HG03520 (cell line): ENCODE measurements around the gene HDAC8.

ENCODE experiments used
- ATAC-seq: cut with Tn5 transposase; IDR thresholded peaks from one replicate; pipeline ENCODE4 v1.9.1; 2021; ENCODE audit warnings: mild to moderate bottlenecking, moderate library complexity; ENCODE audit not compliant: unreplicated experiment

Gene HDAC8

GRCh38 chrX:72382202-72382595 lies 190.4 kb downstream of the HDAC8 start:
- ATAC-seq, result no peak

DNA sequence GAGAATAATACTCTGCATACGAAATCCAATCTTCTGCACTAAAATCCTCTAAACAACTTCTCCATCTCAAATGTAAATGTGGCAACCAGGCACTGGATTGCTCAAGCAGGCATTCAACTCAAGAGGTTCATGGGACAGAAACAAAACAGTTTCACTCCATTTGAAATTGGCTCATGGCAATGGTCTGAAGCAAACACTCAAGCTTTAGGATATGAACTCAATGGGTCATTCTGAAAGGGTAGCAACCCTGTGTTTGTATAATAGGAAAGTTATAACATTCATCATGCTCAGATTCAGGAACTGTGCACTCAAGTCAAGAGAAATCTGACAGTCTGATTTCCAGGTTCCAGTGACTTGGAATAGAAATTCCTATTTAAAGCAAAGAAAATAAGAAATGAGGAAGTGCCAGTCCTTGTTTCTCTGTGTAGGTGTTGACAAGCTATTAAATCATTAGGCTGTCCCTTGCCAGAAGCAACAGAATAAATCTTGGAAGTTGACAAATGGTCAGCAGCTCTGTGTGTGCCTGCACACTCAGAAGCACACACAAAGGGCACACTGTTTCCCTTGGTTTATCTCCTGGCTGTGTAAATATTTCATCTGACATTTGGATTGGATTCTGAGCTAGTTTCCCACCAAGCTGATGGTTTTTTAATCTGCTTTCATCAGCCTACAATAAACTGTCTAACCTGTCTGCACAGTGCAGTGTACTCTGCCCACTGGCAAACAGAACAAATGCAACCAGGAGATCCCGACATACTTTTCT lies 191.0 kb downstream of the HDAC8 start:
- no peak for ATAC-seq

DNA sequence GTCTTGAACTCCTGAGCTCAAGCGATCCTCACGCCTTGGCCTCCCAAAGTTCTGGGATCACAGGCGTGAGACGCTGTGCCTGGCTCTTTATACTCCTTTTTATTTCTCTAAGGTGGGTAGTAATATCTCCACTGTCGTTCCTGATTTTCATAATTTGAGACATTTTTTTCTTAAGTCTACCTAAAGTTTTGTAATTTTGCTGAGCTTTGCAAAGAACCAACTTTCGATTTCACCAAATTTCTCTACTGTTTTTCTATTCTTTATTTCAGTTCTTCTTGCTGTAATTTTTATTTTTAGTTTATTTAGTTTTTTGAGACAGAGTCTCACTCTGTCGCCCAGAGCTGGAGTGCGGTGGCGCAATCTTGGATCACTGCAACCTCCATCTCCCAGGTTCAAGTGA lies 196.5 kb downstream of the HDAC8 start:
- ATAC-seq, result no peak

DNA sequence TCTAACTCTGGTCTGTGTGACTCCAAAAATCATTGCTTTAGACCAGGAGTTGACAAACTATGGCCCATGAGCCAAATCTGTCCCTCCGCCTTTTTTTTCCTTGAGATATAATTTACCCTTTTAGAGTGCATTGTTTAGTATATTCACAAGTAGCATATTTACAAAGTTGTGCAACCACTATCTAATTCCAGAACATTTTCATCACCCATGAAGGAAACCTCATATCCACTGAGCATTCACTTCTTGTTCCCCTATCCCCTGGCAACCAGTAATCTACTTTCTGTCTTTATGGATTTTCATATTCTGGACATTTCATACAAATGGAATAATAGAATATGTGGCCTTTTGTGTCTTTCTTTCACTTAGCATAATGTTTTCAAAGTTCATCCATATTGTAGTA lies 199.5 kb downstream of the HDAC8 start:
- ATAC-seq, result no peak

DNA sequence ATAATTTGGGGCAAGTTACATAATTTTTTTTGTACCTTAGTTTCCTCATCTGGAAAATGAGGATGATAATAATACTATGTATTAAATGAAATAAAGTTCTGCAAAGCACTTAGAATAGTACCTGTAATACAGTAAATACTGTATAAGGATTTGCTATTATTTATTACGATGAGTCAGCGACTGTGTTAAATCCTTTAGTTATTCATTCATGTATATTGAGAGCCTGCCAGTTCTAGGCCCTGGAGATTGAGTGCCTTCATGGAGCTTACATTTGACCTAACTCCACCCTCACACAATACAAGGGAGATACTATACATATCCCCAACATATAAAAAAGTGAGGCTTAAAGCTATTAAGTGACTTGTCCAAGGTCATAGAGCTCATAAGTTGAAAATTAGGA lies 199.9 kb downstream of the HDAC8 start:
- no peak for ATAC-seq

- ATAC-seq, result peak; percentile 51
These were observed 201.2 kb downstream of the HDAC8 start for GRCh38 chrX:72371405-72371804.

DNA sequence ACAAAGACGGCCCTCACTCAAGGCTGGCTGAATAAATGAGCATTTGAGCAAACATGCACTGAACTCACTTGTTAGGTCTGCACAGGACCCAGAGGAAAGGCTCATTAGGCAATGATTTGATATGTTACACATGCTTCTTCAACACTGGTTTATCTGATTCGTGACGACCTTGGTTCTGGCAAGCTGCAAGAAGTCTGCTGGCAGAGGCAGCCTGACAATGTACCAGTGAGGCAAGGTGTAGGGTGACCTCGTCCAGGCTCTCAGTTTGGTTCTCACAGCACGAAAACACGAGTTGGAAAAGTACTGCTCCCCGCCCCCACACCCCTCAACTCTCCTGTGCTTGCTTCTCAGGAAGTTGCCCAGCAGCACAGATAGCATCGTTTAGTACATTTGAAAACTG lies 203.8 kb downstream of the HDAC8 start:
- no peak for ATAC-seq

DNA sequence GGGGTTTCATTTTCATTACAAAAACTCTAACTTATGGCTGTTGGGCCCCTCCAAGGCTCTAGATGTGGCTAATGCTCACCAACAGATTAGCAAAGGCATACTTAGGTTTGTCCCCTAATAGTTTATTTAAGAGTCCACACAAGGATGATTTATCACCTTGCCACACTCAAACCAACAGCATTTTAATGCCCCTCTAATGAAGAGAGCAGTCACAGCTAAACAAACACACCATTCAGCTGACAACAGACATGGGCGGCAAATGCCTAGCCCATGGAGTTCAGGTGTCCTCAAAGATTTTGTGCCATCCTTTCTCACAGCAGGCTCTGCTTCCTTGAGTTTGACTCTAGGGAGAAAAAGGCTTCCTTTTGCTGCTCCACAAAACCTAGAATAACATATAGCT lies 205.1 kb downstream of the HDAC8 start:
- no peak for ATAC-seq

DNA sequence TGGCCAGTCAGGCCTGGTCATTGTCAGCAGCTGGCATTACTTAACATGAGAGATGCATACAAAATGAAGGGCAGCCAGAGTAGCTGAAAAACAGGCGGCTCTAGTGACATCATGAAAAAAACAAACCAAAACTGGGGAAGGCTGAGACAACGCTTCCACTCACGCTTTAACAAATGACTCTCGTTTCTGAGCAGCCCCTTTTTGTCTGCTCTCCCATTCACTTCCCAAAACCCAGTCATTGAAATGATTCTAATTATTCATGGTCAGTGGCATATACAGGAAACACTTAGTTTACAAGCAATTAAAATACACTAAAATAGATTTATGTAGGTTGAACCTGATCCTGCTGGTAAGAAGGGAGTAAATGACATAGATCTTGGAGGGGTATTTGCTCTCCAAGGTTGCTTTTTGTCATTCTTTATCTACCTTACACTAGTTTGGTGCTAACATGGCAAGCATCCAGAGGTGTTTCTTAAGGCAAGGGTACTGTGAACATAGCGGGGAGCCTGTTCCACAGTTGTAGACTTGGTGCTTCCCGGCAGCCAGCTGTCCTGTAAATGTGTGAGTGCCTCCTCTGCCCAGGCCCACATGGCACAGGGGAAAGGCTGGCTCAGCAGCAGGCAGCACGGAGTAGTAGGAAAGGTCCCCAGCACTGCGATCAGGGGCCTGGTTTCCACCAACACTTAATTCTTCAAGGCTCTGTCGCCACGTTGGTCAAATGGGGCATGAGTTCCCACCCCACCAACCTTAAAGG lies 205.8 kb downstream of the HDAC8 start:
- ATAC-seq, result no peak

DNA sequence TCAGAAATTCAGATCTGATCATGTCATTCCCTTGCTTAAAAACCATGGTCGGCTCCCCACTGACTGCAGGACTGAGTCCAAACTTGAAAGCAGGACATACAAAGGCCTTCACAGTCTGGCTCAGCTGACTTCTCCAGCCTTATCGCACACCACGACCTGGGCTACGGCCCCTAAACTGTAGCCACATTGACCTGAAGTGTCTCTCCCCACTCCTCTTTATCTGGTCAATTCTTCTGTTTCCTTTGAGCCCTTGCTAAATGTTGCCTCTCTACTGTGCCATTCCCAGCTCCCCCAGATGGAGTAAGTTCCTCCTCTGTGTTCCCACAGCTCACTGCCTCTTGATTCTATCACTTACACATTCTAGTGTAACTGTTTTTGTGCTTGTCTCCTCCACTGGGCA lies 206.5 kb downstream of the HDAC8 start:
- ATAC-seq, result no peak

DNA sequence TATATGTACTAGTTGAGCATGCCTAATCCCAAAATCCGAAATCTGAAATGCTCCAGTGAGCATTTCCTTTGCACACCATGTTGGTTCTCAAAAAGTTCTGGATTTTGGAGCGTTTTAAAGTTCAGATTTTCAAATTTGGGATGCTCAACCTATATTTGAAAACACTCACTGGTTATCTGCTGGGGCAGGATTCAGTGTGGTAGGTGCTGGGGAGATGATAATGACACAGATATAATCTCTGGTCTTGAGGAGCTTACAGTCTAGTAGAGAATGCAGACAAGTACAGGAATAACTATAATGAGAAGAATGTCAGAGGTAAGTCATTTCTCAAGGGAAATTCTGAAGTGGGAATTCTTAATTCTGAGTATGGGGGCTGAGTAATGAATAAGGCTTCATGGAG lies 207.5 kb downstream of the HDAC8 start:
- ATAC-seq, result no peak

DNA sequence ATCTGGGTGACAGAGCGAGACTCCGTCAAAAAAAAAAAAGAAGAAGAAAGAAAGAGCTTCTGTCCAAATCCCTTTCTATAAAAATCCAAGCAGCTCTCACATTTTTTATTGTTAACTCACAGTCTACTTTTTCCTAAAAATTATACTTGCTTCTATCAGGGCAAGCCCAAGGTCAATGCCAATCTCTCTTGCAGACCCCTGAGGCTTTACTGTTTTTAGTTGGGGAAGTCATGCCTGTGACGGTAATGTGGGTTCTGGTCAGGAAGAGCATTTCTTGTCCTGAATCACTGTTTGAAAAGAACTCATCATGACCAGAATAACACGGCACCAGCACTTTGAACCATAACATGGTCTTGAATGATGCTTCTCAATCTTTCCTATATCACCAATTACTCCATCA lies 212.3 kb downstream of the HDAC8 start:
- no peak for ATAC-seq

DNA sequence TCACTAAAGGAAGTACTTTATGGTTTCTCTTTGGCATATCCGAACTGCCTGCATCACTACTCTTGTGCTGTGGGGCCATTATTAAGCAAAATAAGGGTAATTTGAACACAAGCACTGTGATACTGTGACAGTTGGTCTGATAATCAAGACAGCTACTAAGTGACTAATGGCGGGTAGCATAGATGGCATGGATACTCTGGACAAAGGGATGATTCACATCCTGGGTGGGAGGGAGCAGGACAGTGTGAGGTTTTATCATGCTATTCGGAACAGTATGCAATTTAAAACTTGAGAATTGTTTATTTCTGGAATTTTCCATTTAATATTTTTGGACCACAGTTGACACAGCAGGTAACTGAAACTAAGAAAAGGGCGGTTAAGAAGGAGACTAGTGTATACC lies 214.3 kb downstream of the HDAC8 start:
- no peak for ATAC-seq

DNA sequence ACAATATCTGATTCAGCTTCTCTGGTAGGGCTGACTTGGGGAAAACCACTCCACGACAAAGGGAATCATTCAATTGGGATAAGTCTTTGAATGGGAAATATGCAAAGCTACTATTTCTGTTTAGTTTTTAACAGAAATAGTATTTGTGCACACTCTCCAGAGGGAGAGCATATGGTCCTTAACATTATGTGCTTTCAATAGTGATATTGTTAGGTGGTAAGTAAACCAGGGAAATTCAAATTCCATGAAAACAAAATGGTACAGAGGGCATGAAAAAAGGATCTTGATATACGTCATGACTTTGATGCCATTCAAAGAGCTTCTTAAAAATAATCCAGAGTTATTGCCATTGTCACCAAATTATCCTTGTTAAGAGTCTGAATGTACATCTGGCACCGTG lies 219.9 kb downstream of the HDAC8 start:
- ATAC-seq, result no peak

- no peak for ATAC-seq
These were observed 220.9 kb downstream of the HDAC8 start for GRCh38 chrX:72351606-72352334.

DNA sequence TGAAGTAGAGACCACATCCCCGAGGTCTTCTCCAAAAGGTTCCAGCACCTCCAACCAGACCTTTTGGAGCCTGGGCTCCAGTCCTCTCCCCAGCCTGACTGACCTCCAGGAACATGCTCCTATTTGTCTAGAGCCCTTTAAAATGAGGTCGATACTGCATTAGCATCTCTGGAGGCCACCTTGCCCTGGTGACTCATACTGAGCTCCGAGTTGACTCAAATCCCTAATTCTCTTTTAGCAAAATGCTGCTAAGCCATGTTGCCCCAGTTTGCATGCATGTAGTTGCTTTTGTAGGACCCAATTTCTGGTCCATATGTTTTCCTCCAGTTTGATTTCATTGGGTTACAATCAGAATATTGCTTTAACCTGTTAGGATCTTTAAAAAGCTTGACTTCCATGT lies 223.5 kb downstream of the HDAC8 start:
- ATAC-seq, result peak; percentile 99

DNA sequence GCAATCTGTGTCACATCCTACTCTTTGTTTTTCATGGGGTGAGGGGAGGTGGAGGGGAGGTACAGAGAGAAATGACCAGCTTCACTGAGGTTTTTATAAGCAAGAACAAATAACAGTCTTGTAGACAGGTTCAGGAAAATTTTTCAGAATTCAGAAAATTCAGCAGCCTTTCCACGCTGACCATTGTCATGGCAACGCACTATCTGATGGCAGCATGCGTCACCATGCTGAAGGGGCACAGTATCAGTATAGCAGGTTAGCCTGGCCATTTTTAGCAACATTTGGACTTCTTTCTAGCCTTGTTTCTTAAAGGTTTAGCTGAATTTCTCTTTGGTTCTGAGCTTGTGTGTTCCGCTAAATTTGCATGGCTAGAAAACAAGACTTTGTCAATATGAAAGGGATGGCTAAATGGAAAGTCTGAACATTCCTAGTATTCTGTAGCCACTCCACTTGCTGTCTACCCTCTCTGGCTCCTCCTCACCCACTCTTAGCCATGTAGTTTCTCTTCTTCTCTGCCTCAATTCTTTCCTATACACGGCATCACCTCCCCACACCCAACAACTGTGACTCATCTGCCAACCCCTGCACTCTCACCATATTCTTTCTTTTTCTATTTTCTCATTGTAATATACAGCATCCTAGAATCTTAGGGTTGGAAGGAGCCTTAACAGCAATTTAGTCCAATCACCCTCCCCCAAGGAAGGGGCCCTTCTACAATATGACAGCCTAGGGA lies 224.2 kb downstream of the HDAC8 start:
- ATAC-seq, result no peak

DNA sequence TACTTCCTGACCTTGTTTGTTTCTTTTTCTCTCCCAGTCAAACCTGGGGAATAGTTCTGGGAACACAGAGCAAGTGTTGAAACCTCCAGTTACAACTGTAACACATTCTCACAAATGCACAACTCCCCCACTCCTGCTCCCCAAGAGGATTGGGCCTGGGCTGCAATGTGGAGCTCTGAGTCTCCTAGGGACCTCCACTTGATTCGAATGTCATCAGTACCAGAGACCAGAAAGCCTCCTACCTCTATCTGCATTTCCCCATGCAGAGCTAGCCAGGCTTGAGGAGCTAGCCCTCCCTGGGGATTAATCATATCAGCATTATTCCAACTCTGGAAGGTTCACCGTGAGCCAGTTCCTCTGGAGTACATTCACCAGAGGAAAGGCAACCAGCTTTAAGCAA lies 225.3 kb downstream of the HDAC8 start:
- no peak for ATAC-seq

DNA sequence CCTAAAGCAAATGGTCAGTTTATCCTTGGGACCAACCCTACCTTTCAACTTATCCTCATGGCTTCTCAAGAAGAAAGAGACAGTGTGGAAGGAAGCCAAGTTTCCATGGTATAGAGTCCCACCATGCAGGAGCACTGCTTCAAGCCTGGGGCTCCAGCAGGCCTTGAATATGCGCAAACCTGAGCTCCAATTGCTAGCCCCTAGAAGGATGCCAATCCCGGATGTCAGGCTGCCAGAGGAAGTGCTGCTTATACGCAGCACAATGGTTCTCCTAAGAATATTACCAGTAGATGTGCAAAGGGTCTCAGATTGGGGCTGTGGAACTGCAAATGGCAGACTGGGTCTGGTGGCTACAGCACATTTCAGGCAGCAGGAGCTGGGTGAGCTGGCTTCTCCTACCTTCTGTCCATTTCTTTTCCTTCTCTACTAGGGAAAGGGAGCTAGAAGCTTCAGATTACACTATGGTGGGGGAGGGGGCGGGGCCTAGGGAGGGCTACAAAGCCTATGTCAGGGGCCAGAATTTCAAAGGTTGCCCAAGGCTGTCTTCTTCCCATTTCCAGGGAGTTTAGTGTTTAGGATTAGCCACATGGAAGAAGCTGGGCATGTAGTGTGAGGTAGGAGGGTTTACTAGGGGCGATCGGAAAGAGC lies 226.2 kb downstream of the HDAC8 start:
- no peak for ATAC-seq

DNA sequence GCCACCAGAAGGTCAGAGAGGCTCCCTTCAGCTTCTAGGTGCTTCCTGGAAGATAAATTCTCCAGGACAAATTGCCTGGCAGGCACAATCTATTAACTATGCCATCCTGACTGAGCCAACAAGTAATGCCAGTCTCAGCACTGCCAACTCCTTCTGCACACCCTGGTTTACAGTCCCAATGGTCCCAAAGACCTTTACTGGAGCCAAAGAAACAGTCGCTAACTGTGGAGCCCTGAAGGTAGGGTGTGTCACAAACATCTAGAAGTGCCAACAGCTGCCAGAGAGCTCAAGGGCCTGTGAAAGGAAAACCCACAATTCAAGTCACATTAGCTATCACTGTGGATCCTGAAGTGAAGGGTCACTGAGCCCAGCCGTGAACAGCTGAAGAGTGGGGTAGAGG lies 232.0 kb downstream of the HDAC8 start:
- ATAC-seq, result no peak

- no peak for ATAC-seq
These were observed 232.6 kb downstream of the HDAC8 start for GRCh38 chrX:72340041-72340440.
